ENCODE results near the gene SGSM2. TPM values are rescaled to one million over a fixed set of nuclear protein-coding genes. Genes with fewer than 3 reads are reported as not detected.

The SGSM2 gene
- 36.6 and 47.2 TPM in 2 replicates for total RNA-seq (2014; rRNA removed)
- percentile 57 among the genes with signal in this experiment for Bru-seq, nascent RNA
- BruChase-seq, experiment 1, labeled RNA remaining after a 6-hour chase, result percentile 75 among the genes with signal in this experiment
- percentile 67 among the genes with signal in this experiment for BruChase-seq, experiment 2, labeled RNA remaining after a 2-hour chase
- long read RNA-seq, full-length matches to known transcripts, result 20 of 128 reads
- long read RNA-seq, partial matches to known transcripts, result 64 of 128 reads
- long read RNA-seq, other reads (novel, unspliced or antisense), result 44 of 128 reads

DNA sequence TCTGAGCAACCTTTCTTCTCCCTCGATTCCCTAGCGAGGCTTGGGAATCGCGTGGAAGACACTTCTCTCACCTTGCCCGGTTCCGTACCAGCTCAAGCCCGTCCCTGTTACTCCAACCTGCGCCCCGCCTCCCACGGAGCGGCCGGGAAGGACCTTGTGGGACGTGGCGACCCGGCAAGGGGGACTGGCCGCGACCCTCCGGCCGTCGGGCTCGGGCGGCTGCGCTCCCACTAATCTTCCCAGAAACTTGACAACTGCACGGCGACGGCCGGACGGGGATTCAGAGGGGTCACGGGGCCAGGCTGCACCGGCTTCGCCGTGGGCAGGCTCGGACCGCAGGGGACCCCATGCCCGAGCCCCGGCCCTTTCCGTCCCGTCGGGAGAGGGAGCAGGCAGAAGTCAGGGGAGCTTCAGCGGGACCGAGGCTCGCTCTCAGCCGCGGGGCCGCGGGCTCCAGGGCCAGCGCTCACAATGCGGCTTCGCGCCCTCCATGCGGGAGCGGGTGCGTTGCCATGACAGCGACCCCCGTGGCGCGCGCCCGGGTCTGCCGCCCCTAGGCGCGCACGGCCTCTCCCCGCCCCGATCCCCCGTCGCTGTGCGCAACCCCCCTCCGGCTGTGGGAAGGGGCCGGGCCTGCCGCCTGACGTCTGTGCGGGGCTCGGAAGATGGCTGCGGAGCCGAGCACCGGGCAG, at the start of gene SGSM2:
TSS of gene SGSM2 (plus strand) at position 650 of the 692 bp plus-strand sequence. CDS start 188 bp downstream, outside the sequence.
- Histone ChIP-seq H3K9me3 (ENCODE audit: low read length) (no peaks in the 10 kb centered on the region), H3K4me3 (ENCODE audit: low read length) (peak within 1 kb of the TSS; percentile 99), H3K27me3 (ENCODE audit: low read length) (no peaks in the 10 kb centered on the region), H3K4me1 (ENCODE audit: insufficient read depth, low read length) (peaks cover 19% of the 10 kb centered on the region), H4K20me1 (ENCODE audit: low read length) (0 out of 2 replicates have a peak, but pooled peaks cover 5% of the 10 kb centered on the region), H2AFZ (ENCODE audit: low read length) (peak within 1 kb of the TSS; percentile 85), H3F3A (ENCODE audit: low read length, unreplicated experiment) (no peaks in the 10 kb centered on the region), H3K4me2 (ENCODE audit: low read length) (peak within 1 kb of the TSS; percentile 98), H3K9me2 (replicated peaks; ENCODE audit: low read length) (no peaks in the 10 kb centered on the region), H3K27ac (ENCODE audit: low read length) (peak within 1 kb of the TSS; percentile 63), H3K36me3 (ENCODE audit: low read depth, low read length) (peaks cover 31% of the 10 kb centered on the region), H3K79me2 (ENCODE audit: low read length) (peaks cover 70% of the 10 kb centered on the region), H3K9ac (ENCODE audit: low read length) (peak within 1 kb of the TSS; percentile 100)
- POLR2A ChIA-PET (ENCODE audit: unreplicated experiment), result interaction anchor here (0.6 to 1.0 kb wide), 2 partner anchors 22 to 70 kb away, joined by 3 to 4 read pairs; no protein-coding TSS in a partner anchor
- peak; percentile 38 for DNase-seq
- ATAC-seq, result peak; percentile 61
- TF ChIP-seq EZH2 (IDR thresholded peaks at IDR 0.05; ENCODE audit: low read length, unreplicated experiment) (no peak), EZH2phosphoT487 (IDR thresholded peaks at IDR 0.05; ENCODE audit: borderline replicate concordance, low read length) (no peak)
- TF ChIP-seq, protein P1, sequence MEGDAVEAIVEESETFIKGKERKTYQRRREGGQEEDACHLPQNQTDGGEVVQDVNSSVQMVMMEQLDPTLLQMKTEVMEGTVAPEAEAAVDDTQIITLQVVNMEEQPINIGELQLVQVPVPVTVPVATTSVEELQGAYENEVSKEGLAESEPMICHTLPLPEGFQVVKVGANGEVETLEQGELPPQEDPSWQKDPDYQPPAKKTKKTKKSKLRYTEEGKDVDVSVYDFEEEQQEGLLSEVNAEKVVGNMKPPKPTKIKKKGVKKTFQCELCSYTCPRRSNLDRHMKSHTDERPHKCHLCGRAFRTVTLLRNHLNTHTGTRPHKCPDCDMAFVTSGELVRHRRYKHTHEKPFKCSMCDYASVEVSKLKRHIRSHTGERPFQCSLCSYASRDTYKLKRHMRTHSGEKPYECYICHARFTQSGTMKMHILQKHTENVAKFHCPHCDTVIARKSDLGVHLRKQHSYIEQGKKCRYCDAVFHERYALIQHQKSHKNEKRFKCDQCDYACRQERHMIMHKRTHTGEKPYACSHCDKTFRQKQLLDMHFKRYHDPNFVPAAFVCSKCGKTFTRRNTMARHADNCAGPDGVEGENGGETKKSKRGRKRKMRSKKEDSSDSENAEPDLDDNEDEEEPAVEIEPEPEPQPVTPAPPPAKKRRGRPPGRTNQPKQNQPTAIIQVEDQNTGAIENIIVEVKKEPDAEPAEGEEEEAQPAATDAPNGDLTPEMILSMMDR (conservative IDR thresholded peaks at IDR 0.05; ENCODE audit: low read depth, low read length), result no peak
- intact Hi-C loops (cut with micrococcal nuclease), result loop anchor here (2.0 kb wide), 1 partner anchor 16 kb away; no protein-coding TSS in a partner anchor
- CTCF ChIA-PET, result interaction anchor here (0.7 to 3.8 kb wide), 2 partner anchors 16 to 61 kb away, joined by 5 to 26 read pairs; no protein-coding TSS in a partner anchor
- BruUV-seq (replicated peaks), result no TSS peak

GRCh38 chr17:2289878-2290478, 47.3 kb upstream of the SGSM2 start:
- CTCF ChIA-PET, result no interaction called here
- no peak overlapping the region for H3K4me3 ChIP-seq (ENCODE audit: low read length)
- intact Hi-C loops (cut with micrococcal nuclease), result no loop called here
- no peaks in the 10 kb centered on the region for H3F3A ChIP-seq (ENCODE audit: low read length, unreplicated experiment)
- POLR2A ChIA-PET (ENCODE audit: unreplicated experiment), result no interaction called here
- H3K9ac ChIP-seq (ENCODE audit: low read length), result no peak overlapping the region
- no peaks in the 10 kb centered on the region for H3K27me3 ChIP-seq (ENCODE audit: low read length)
- TF ChIP-seq, protein P1 (conservative IDR thresholded peaks at IDR 0.05; ENCODE audit: low read depth, low read length), result no peak
- TF ChIP-seq EZH2phosphoT487 (IDR thresholded peaks at IDR 0.05; ENCODE audit: borderline replicate concordance, low read length) (no peak), EZH2 (IDR thresholded peaks at IDR 0.05; ENCODE audit: low read length, unreplicated experiment) (no peak)
- no peaks in the 10 kb centered on the region for H3K9me2 ChIP-seq (replicated peaks; ENCODE audit: low read length)
- no peak overlapping the region for H3K4me2 ChIP-seq (ENCODE audit: low read length)
- ATAC-seq (no peak), DNase-seq (peak; percentile 14)
- no peaks in the 10 kb centered on the region for H3K9me3 ChIP-seq (ENCODE audit: low read length)
- no TSS peak for BruUV-seq (replicated peaks)
- no peaks in the 10 kb centered on the region for H3K4me1 ChIP-seq (ENCODE audit: insufficient read depth, low read length)
- H4K20me1 ChIP-seq (ENCODE audit: low read length), result no peaks in the 10 kb centered on the region
- H3K27ac ChIP-seq (ENCODE audit: low read length), result no peak overlapping the region
- H2AFZ ChIP-seq (ENCODE audit: low read length), result no peak overlapping the region
- peaks cover 4% of the 10 kb centered on the region; the same call in 1 of the 2 replicates for H3K36me3 ChIP-seq (ENCODE audit: low read depth, low read length)
- no peaks in the 10 kb centered on the region for H3K79me2 ChIP-seq (ENCODE audit: low read length)
